GM12872 (cell line): ENCODE results near the gene CWC22.

Source experiments
- TF ChIP-seq, protein P1 (sequence below): IDR thresholded peaks from 3 replicates; pipeline ENCODE4 v1.5.1; 2011; ENCODE audit warnings: low read depth, mild to moderate bottlenecking, low read length, moderate library complexity; ENCODE audit not compliant: insufficient read depth

The CWC22 gene

DNA sequence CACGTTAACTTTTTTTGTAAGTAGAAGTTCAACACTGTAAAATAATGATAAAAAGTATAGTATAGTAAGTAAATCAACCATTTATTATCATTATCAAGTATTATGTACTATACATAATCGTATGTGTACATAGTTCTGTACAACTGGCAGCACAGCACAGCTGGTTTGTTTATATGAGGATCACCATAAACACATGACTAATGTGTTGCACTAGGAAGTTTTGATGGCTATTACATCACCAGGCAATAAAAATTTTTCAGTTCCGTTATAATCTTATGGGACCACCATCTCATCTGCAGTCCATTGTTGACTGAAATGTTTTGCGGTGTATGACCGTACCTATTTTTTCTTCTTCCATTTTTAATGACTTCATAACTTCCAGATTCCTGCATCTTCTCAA lies 106.4 kb downstream of the CWC22 start:
- TF ChIP-seq, protein P1, sequence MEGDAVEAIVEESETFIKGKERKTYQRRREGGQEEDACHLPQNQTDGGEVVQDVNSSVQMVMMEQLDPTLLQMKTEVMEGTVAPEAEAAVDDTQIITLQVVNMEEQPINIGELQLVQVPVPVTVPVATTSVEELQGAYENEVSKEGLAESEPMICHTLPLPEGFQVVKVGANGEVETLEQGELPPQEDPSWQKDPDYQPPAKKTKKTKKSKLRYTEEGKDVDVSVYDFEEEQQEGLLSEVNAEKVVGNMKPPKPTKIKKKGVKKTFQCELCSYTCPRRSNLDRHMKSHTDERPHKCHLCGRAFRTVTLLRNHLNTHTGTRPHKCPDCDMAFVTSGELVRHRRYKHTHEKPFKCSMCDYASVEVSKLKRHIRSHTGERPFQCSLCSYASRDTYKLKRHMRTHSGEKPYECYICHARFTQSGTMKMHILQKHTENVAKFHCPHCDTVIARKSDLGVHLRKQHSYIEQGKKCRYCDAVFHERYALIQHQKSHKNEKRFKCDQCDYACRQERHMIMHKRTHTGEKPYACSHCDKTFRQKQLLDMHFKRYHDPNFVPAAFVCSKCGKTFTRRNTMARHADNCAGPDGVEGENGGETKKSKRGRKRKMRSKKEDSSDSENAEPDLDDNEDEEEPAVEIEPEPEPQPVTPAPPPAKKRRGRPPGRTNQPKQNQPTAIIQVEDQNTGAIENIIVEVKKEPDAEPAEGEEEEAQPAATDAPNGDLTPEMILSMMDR = no peak

DNA sequence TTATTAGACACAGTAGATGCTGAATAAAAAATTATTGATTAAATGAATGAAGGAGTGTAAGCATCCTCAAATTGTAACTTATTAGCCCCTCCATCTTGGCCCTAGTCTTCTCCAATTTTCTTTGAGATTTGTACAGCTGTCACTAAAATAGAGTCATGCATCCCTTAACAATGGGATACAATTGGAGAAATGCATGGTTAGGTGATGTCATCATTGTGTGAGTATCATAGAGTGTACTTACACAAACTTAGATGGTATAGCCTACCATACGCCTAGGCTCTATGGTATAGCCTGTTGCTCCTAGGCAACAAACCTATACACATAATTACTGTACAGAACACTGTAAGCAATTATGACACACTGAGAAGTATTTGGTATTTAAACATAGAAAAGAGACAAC lies 107.4 kb downstream of the CWC22 start:
- TF ChIP-seq, protein P1 = no peak

DNA sequence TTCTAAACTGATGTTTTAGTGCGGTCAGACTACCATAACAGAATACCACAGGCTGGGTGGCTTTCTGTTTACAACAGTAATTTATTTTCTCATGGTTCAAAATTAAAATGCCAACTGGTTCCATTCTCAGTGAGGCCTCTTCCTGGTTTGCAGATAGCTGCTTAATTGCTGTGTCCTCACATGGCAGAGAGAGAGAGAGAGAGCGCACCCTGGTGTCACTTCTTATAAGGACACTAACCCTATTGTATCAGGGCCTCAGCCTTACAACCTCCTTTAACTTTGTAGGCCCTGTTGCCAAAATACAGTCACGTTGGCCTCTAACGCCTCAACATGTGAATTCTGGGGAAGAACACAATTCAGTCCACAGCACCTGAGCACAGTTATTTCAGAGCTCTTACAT lies 108.2 kb downstream of the CWC22 start:
- TF ChIP-seq, protein P1 = peak; percentile 55
